GM21825 (cell line): ENCODE measurements around the gene CD209.
"Not testable (repeated sequence)": the region's sequence is repeated elsewhere in the genome, so short reads cannot be mapped to it uniquely, and the experiment has no call there.

Experiments used
- ATAC-seq: cut with Tn5 transposase; IDR thresholded peaks from one replicate; pipeline ENCODE4 v1.9.1; 2021; ENCODE audit warnings: mild to moderate bottlenecking, moderate library complexity; ENCODE audit not compliant: unreplicated experiment

The CD209 gene

GRCh38 chr19:7746903-7747884, at the start of gene CD209:
Gene CD209 (minus strand): TSS chr19:7747534. CDS start chr19:7747511, 23 bp downstream.
- no peak for ATAC-seq

GRCh38 chr19:7795555-7796161, 48.3 kb upstream of the CD209 start:
- no peak for ATAC-seq

GRCh38 chr19:7793493-7793892, 46.2 kb upstream of the CD209 start:
- ATAC-seq: no peak

GRCh38 chr19:7792701-7793100, 45.4 kb upstream of the CD209 start:
- not testable (repeated sequence) for ATAC-seq

GRCh38 chr19:7792281-7792680, 44.9 kb upstream of the CD209 start:
- ATAC-seq: no peak

GRCh38 chr19:7790416-7790815, 43.1 kb upstream of the CD209 start:
- no peak for ATAC-seq

- ATAC-seq: no peak
Observed at GRCh38 chr19:7789447-7789846, 42.1 kb upstream of the CD209 start.

GRCh38 chr19:7788933-7789323, 41.6 kb upstream of the CD209 start:
- ATAC-seq: no peak

- ATAC-seq: no peak
Observed at GRCh38 chr19:7788178-7788932, 41.0 kb upstream of the CD209 start.

GRCh38 chr19:7787602-7788177, 40.4 kb upstream of the CD209 start:
- ATAC-seq: no peak

GRCh38 chr19:7787141-7787540, 39.8 kb upstream of the CD209 start:
- no peak for ATAC-seq

GRCh38 chr19:7784856-7785255, 37.5 kb upstream of the CD209 start:
- ATAC-seq: no peak

- ATAC-seq: no peak
Observed at GRCh38 chr19:7783991-7784423, 36.7 kb upstream of the CD209 start.

- no peak for ATAC-seq
Observed at GRCh38 chr19:7781157-7781556, 33.8 kb upstream of the CD209 start.

- no peak for ATAC-seq
Observed at GRCh38 chr19:7779631-7780486, 32.5 kb upstream of the CD209 start.

- ATAC-seq: no peak
Observed at GRCh38 chr19:7778081-7778480, 30.7 kb upstream of the CD209 start.

GRCh38 chr19:7775761-7776160, 28.4 kb upstream of the CD209 start:
- no peak for ATAC-seq

GRCh38 chr19:7773841-7774240, 26.5 kb upstream of the CD209 start:
- no peak for ATAC-seq

- no peak for ATAC-seq
Observed at GRCh38 chr19:7772752-7773291, 25.5 kb upstream of the CD209 start.

GRCh38 chr19:7771072-7771471, 23.7 kb upstream of the CD209 start:
- ATAC-seq: no peak
